Activated naive CD4-positive, alpha-beta T cell treated with anti-CD3 and anti-CD28 coated beads, Interleukin-2, amount 10 ng/mL, durations not matched to agents 7 days and 5 days (primary cell): Measurements from ENCODE around the gene NFATC2.

Experiments used
- CTCF ChIA-PET: fragments of 350-600 bp; sonication (Branson Sonifier 250); formaldehyde crosslinking; loops from one replicate; lab custom pipeline; 2021; ENCODE audit warnings: antibody characterized with exemption; lab: Charles Lee
- DNase-seq: peaks from one replicate; pipeline ENCODE4 v3.0.0-alpha.2; 2020
- H3K27ac Mint-ChIP-seq: one replicate; pipeline ENCODE4 v1.8.0; 2021; ENCODE audit warnings: mild to moderate bottlenecking, moderate library complexity, mixed read lengths
- H3K27me3 Mint-ChIP-seq: one replicate; pipeline ENCODE4 v1.8.0; 2021; ENCODE audit warnings: mild to moderate bottlenecking, mixed read lengths
- H3K36me3 Mint-ChIP-seq: one replicate; pipeline ENCODE4 v1.8.0; 2021; ENCODE audit warnings: mixed read lengths
- H3K4me1 Mint-ChIP-seq: one replicate; pipeline ENCODE4 v1.8.0; 2021; ENCODE audit warnings: mixed read lengths
- H3K4me3 Mint-ChIP-seq: one replicate; pipeline ENCODE4 v1.8.0; 2021; ENCODE audit warnings: mild to moderate bottlenecking, moderate library complexity, mixed read lengths
- H3K9me3 Mint-ChIP-seq: one replicate; pipeline ENCODE4 v1.8.0; 2021; ENCODE audit warnings: mixed read lengths

Gene NFATC2

GRCh38 chr20:51542571-51543421, at the start of gene NFATC2:
Gene NFATC2, minus strand, starts transcription at chr20:51542719. Its CDS starts 220 bp downstream, at chr20:51542499.
- Mint-ChIP-seq H3K36me3 (peaks cover 32% of the 10 kb centered on the region), H3K9me3 (no peaks in the 10 kb centered on the region), H3K4me3 (peak within 1 kb of the TSS; percentile 99), H3K4me1 (peaks cover 42% of the 10 kb centered on the region), H3K27me3 (peaks cover 38% of the 10 kb centered on the region), H3K27ac (peak within 1 kb of the TSS; percentile 98)
- DNase-seq = peak; percentile 68
- CTCF ChIA-PET = interaction anchor here (1.0 to 4.0 kb wide), 13 partner anchors 8 to 157 kb away, joined by 3 to 24 read pairs (median 5); no protein-coding TSS in a partner anchor

GRCh38 chr20:51591871-51592270, 49.4 kb upstream of the NFATC2 start:
- H3K27me3 Mint-ChIP-seq = peaks cover 16% of the 10 kb centered on the region
- H3K27ac Mint-ChIP-seq = no peak overlapping the region
- DNase-seq = no peak
- H3K4me1 Mint-ChIP-seq = peaks cover 18% of the 10 kb centered on the region
- CTCF ChIA-PET = interaction anchor here (1.9 kb wide), 1 partner anchor 220 kb away, joined by 6 read pairs; no protein-coding TSS in a partner anchor
- no peak overlapping the region for H3K4me3 Mint-ChIP-seq
- H3K9me3 Mint-ChIP-seq = no peaks in the 10 kb centered on the region
- H3K36me3 Mint-ChIP-seq = no peaks in the 10 kb centered on the region

DNA sequence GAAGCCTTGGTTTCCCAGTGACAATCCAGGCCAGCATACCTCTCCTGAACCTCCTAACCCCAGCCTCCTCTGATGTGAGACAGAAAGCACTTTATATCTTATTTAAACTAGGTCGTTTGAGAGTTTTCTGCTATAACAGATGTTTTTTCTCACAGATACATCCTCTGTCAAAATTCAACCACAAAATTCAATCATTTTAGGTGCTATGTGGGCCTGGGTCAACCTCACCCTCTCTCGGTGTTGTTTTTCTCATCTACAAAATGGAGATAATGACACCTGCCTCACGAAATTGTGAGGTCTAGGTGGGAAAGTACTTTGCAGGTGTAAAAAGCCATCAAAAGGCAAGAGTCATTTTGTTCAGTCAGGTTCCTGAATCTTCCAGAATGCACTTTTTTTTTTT, 46.2 kb upstream of the NFATC2 start:
- peaks cover 16% of the 10 kb centered on the region for H3K27me3 Mint-ChIP-seq
- no peak overlapping the region for H3K27ac Mint-ChIP-seq
- DNase-seq = no peak
- H3K4me3 Mint-ChIP-seq = no peak overlapping the region
- no peaks in the 10 kb centered on the region for H3K9me3 Mint-ChIP-seq
- no peaks in the 10 kb centered on the region for H3K36me3 Mint-ChIP-seq
- CTCF ChIA-PET = no interaction called here
- peaks cover 8% of the 10 kb centered on the region for H3K4me1 Mint-ChIP-seq

DNA sequence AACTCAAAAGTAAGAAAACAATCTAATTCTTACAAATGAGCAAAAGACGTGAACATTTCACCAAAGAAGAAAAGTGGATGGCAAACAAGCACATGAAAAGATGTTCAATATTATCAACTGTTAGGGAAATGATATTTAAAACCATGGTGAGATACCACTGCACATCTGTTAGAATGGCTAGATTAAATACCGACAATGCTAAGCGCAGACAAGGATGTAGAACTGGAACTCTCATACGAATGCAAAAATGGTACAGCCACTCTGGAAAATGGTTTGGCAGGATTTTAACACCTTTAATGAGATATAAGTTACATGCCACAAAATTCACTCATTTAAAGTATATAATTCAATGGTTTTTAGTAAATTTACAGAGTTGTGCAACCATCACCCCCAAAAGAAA, 44.6 kb upstream of the NFATC2 start:
- peaks cover 11% of the 10 kb centered on the region for H3K27me3 Mint-ChIP-seq
- peaks cover 8% of the 10 kb centered on the region for H3K4me1 Mint-ChIP-seq
- H3K4me3 Mint-ChIP-seq = no peak overlapping the region
- H3K27ac Mint-ChIP-seq = no peak overlapping the region
- no peaks in the 10 kb centered on the region for H3K36me3 Mint-ChIP-seq
- no peaks in the 10 kb centered on the region for H3K9me3 Mint-ChIP-seq
- no peak for DNase-seq
- CTCF ChIA-PET = interaction anchor here (1.6 kb wide), 1 partner anchor 201 kb away, joined by 6 read pairs; no protein-coding TSS in a partner anchor

GRCh38 chr20:51586005-51586440, 43.5 kb upstream of the NFATC2 start:
- H3K9me3 Mint-ChIP-seq = no peaks in the 10 kb centered on the region
- DNase-seq = no peak
- CTCF ChIA-PET = interaction anchor here (1.6 kb wide), 1 partner anchor 200 kb away, joined by 6 read pairs; no protein-coding TSS in a partner anchor
- H3K27me3 Mint-ChIP-seq = peaks cover 18% of the 10 kb centered on the region
- H3K4me3 Mint-ChIP-seq = no peak overlapping the region
- no peak overlapping the region for H3K27ac Mint-ChIP-seq
- no peaks in the 10 kb centered on the region for H3K36me3 Mint-ChIP-seq
- H3K4me1 Mint-ChIP-seq = peaks cover 8% of the 10 kb centered on the region

DNA sequence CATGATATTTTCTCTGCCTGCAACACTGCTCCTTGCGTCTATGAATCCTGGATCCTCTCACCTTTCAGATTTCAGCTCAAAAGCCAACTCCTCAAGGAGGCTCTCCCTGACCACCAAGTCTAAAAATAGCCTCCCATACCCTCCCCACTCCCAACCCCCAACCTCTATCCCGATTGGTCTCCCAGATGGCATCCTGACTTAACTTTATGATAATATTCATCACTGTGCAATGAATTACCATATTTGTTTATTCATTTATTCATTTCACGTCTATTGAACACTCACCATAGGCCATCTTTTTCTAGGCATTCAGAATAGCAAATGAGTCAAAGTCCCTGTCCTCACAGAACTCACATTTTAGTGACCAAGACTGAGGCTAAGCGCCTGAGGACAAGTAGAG, 42.6 kb upstream of the NFATC2 start:
- no peaks in the 10 kb centered on the region for H3K36me3 Mint-ChIP-seq
- peaks cover 8% of the 10 kb centered on the region for H3K4me1 Mint-ChIP-seq
- H3K9me3 Mint-ChIP-seq = no peaks in the 10 kb centered on the region
- H3K27ac Mint-ChIP-seq = no peak overlapping the region
- DNase-seq = no peak
- H3K4me3 Mint-ChIP-seq = no peak overlapping the region
- peaks cover 20% of the 10 kb centered on the region for H3K27me3 Mint-ChIP-seq
- CTCF ChIA-PET = no interaction called here

DNA sequence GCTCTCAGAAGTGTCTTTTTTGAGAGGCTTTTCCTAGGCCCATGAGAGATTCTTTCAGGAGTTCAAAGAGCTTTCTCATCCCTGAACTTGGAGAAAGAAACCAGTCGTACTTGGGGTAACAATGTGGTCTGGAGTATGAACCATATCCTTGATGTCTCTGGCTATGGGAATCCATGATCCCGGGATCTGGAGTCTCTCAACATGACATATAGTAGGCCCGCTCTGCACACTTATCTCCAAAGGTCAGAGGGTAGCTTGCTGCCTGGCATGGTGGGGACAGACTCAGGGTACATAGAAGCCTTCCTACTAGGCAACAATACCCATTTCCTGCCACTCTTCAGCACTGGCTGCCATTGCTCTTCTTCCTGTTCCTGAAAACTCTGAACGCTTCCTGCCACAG, 42.2 kb upstream of the NFATC2 start:
- H3K9me3 Mint-ChIP-seq = no peaks in the 10 kb centered on the region
- peaks cover 23% of the 10 kb centered on the region for H3K27me3 Mint-ChIP-seq
- H3K4me3 Mint-ChIP-seq = no peak overlapping the region
- H3K4me1 Mint-ChIP-seq = peaks cover 8% of the 10 kb centered on the region
- CTCF ChIA-PET = interaction anchor here (1.4 kb wide), 1 partner anchor 12 kb away, joined by 3 read pairs; no protein-coding TSS in a partner anchor
- DNase-seq = no peak
- H3K27ac Mint-ChIP-seq = no peak overlapping the region
- H3K36me3 Mint-ChIP-seq = no peaks in the 10 kb centered on the region

GRCh38 chr20:51584116-51584515, 41.6 kb upstream of the NFATC2 start:
- H3K4me3 Mint-ChIP-seq = no peak overlapping the region
- peaks cover 25% of the 10 kb centered on the region for H3K27me3 Mint-ChIP-seq
- peaks cover 8% of the 10 kb centered on the region for H3K4me1 Mint-ChIP-seq
- H3K36me3 Mint-ChIP-seq = no peaks in the 10 kb centered on the region
- H3K27ac Mint-ChIP-seq = no peak overlapping the region
- no peak for DNase-seq
- no peaks in the 10 kb centered on the region for H3K9me3 Mint-ChIP-seq
- CTCF ChIA-PET = interaction anchor here (0.6 to 1.4 kb wide), 2 partner anchors 11 to 13 kb away, joined by 3 read pairs; no protein-coding TSS in a partner anchor

DNA sequence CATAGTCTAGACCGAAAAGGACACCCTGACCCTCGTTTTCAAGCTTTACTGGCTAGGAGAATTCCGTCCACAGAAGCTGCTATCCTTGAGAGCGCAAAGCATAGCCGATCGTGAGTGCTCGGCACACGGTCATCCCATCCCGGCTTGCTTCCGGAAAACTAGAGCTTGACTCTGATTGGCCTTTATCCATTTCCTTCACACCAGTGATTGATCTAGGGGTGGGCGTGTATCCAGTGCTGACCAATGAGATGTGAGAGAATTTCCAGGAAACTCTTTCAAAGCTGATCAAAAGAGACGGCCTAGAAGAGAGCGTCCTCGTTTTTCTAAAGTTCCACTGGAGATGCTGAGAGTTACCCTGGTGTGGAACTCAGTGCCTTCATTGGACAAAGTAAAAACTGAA, 41.0 kb upstream of the NFATC2 start:
- CTCF ChIA-PET = interaction anchor here (0.6 to 1.4 kb wide), 2 partner anchors 12 to 13 kb away, joined by 3 read pairs; no protein-coding TSS in a partner anchor
- Mint-ChIP-seq H3K36me3 (no peaks in the 10 kb centered on the region), H3K4me1 (peaks cover 8% of the 10 kb centered on the region), H3K27me3 (peaks cover 28% of the 10 kb centered on the region), H3K9me3 (no peaks in the 10 kb centered on the region), H3K27ac (no peak overlapping the region), H3K4me3 (no peak overlapping the region)
- DNase-seq = no peak

- Mint-ChIP-seq H3K4me1 (peaks cover 8% of the 10 kb centered on the region), H3K4me3 (no peak overlapping the region), H3K27ac (no peak overlapping the region), H3K36me3 (no peaks in the 10 kb centered on the region), H3K27me3 (peaks cover 26% of the 10 kb centered on the region), H3K9me3 (no peaks in the 10 kb centered on the region)
- CTCF ChIA-PET = interaction anchor here (1.4 kb wide), 1 partner anchor 14 kb away, joined by 3 read pairs; no protein-coding TSS in a partner anchor
- DNase-seq = no peak
Observed at GRCh38 chr20:51583073-51583472, 40.6 kb upstream of the NFATC2 start.

DNA sequence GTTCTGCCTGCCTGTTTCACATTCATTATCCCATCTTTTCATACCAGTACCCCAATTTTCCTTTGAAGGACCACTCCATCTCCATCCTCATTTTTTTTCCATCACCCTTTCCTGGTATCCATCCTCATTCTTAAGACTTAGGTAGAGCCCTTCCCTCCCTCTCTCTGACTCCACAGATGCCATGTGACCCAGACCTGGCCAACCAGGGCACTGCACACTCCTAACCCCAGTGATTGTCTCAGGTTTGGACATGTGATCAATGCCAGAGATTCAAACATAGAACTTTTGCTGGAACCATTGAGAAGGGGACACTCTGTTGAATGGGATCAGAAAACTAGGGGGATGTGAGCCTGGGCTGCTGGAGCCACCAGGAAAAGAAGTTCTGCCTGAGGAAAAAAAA, 39.1 kb upstream of the NFATC2 start:
- Mint-ChIP-seq H3K27me3 (peaks cover 29% of the 10 kb centered on the region), H3K9me3 (no peaks in the 10 kb centered on the region), H3K27ac (no peak overlapping the region), H3K36me3 (no peaks in the 10 kb centered on the region), H3K4me3 (no peak overlapping the region), H3K4me1 (peaks cover 8% of the 10 kb centered on the region)
- no peak for DNase-seq
- CTCF ChIA-PET = no interaction called here

GRCh38 chr20:51579137-51579536, 36.6 kb upstream of the NFATC2 start:
- Mint-ChIP-seq H3K36me3 (no peaks in the 10 kb centered on the region), H3K9me3 (peaks cover 1% of the 10 kb centered on the region), H3K4me3 (no peak overlapping the region), H3K4me1 (no peaks in the 10 kb centered on the region), H3K27ac (no peak overlapping the region), H3K27me3 (peaks cover 29% of the 10 kb centered on the region)
- DNase-seq = no peak
- CTCF ChIA-PET = interaction anchor here (1.4 kb wide), 1 partner anchor 15 kb away, joined by 3 read pairs; no protein-coding TSS in a partner anchor

DNA sequence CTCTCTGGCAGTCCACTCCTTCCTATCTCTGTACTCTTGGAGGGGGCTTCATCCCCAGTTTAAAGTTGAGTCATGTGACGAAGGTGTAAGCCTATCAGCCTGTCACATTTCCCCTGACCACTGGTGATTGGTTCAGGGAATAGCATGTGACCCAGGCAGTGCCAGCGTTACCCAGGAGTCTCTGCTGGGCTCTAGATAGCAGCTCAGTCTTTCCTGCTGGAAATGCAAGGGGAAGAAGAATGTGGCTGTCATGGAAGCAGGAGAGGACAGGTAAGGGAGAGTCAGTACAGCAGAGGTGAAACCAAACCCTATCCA, 35.6 kb upstream of the NFATC2 start:
- Mint-ChIP-seq H3K27ac (no peak overlapping the region), H3K36me3 (no peaks in the 10 kb centered on the region), H3K4me3 (no peak overlapping the region), H3K9me3 (peaks cover 1% of the 10 kb centered on the region), H3K4me1 (no peaks in the 10 kb centered on the region), H3K27me3 (peaks cover 29% of the 10 kb centered on the region)
- DNase-seq = no peak
- CTCF ChIA-PET = interaction anchor here (1.4 kb wide), 1 partner anchor 17 kb away, joined by 3 read pairs; no protein-coding TSS in a partner anchor

- H3K27ac Mint-ChIP-seq = no peak overlapping the region
- peaks cover 1% of the 10 kb centered on the region for H3K9me3 Mint-ChIP-seq
- peaks cover 29% of the 10 kb centered on the region for H3K27me3 Mint-ChIP-seq
- no peaks in the 10 kb centered on the region for H3K4me1 Mint-ChIP-seq
- H3K36me3 Mint-ChIP-seq = no peaks in the 10 kb centered on the region
- CTCF ChIA-PET = no interaction called here
- no peak for DNase-seq
- no peak overlapping the region for H3K4me3 Mint-ChIP-seq
Observed at GRCh38 chr20:51577432-51578144, 35.1 kb upstream of the NFATC2 start.
